CD14-positive monocyte (primary cell): Measurements from ENCODE around the gene BANK1. TPM values are rescaled to one million over a fixed set of nuclear protein-coding genes. Genes with fewer than 3 reads are reported as not detected.

ENCODE experiments used
- DNase-seq, 3 donors: peaks; one replicate each; pipeline ENCODE4 v3.0.0-alpha.2; 2011 to 2022
- H2AFZ ChIP-seq: 2 replicates; pipeline ENCODE4 v1.6.0; 2012; ENCODE audit warnings: mild to moderate bottlenecking, low read depth, low read length, inconsistent platforms; ENCODE audit not compliant: insufficient read depth, poor library complexity, severe bottlenecking
- H3K27ac ChIP-seq, 2 donors: 1 replicate in 1 of 2; 2 replicates in 1 of 2; pipeline ENCODE4 v1.5.1; 2012 to 2013; ENCODE audit warnings: low read length in 2 of 2, control low read depth in 1 of 2, inconsistent platforms in 1 of 2, low read depth in 1 of 2, mild to moderate bottlenecking in 1 of 2
- H3K27me3 ChIP-seq, 2 donors: one replicate each; pipeline versions ENCODE4 v1.6.0 to v1.6.1; 2011 to 2013; ENCODE audit warnings: low read length in 2 of 2; ENCODE audit not compliant: control insufficient read depth in 2 of 2, insufficient read depth in 2 of 2
- H3K36me3 ChIP-seq, 2 donors: replicated peaks in 1 of 2; 1 replicate in 1 of 2; 2 replicates in 1 of 2; pipeline versions ENCODE4 v1.5.1 to v1.6.1; 2012 to 2013; ENCODE audit warnings: low read length in 2 of 2, control low read depth in 1 of 2, inconsistent platforms in 1 of 2, mild to moderate bottlenecking in 1 of 2; ENCODE audit not compliant: insufficient read depth in 2 of 2, control insufficient read depth in 1 of 2
- H3K4me1 ChIP-seq, 2 donors: 1 replicate in 1 of 2; 2 replicates in 1 of 2; pipeline versions ENCODE4 v1.5.1 to v1.6.1; 2012 to 2013; ENCODE audit warnings: low read length in 2 of 2, control low read depth in 1 of 2, inconsistent platforms in 1 of 2, mild to moderate bottlenecking in 1 of 2, moderate library complexity in 1 of 2; ENCODE audit not compliant: insufficient read depth in 2 of 2, control insufficient read depth in 1 of 2
- H3K4me2 ChIP-seq: replicated peaks from 2 replicates; pipeline ENCODE3; 2012; ENCODE audit warnings: low read length, moderate library complexity, mild to moderate bottlenecking; ENCODE audit not compliant: poor library complexity, severe bottlenecking; ENCODE audit errors: extremely low read depth
- H3K4me3 ChIP-seq, 3 experiments: fragments of 200-600 bp in 1 of 3; sonication (generic) in 1 of 3; replicated peaks in 1 of 3; 1 replicate in 2 of 3; 2 replicates in 1 of 3; pipeline ENCODE4 v1.5.1; 2011 to 2013; ENCODE audit warnings: low read length in 3 of 3, mild to moderate bottlenecking in 3 of 3, control low read depth in 2 of 3, low read depth in 2 of 3, inconsistent platforms in 1 of 3, moderate library complexity in 1 of 3
- H3K79me2 ChIP-seq: 2 replicates; pipeline ENCODE4 v1.6.0; 2012; ENCODE audit warnings: mild to moderate bottlenecking, control low read depth, inconsistent platforms, low read length, moderate library complexity; ENCODE audit not compliant: insufficient read depth
- H3K9ac ChIP-seq: 2 replicates; pipeline ENCODE4 v1.6.0; 2017; ENCODE audit warnings: low read length, mild to moderate bottlenecking; ENCODE audit not compliant: insufficient read depth, poor library complexity, severe bottlenecking
- H3K9me3 ChIP-seq, 2 donors: replicated peaks in 1 of 2; 1 replicate in 1 of 2; 2 replicates in 1 of 2; pipeline versions ENCODE4 v1.5.1 to v1.6.1; 2012 to 2013; ENCODE audit warnings: low read length in 2 of 2, control low read depth in 1 of 2; ENCODE audit not compliant: control insufficient read depth in 1 of 2, insufficient read depth in 1 of 2
- H4K20me1 ChIP-seq: 2 replicates; pipeline ENCODE4 v1.6.0; 2012; ENCODE audit warnings: mild to moderate bottlenecking, low read length, control low read depth, moderate library complexity; ENCODE audit not compliant: insufficient read depth
- H3K27ac Mint-ChIP-seq, 7 donors: one replicate each; pipeline ENCODE4 v1.8.0; 2020; ENCODE audit warnings: mild to moderate bottlenecking in 7 of 7, mixed read lengths in 7 of 7, moderate library complexity in 6 of 7, inconsistent platforms in 2 of 7
- H3K27me3 Mint-ChIP-seq, 3 donors: one replicate each; pipeline ENCODE4 v1.8.0; 2021 to 2022; ENCODE audit warnings: low read depth in 3 of 3, mild to moderate bottlenecking in 3 of 3, mixed read lengths in 3 of 3, moderate library complexity in 3 of 3, inconsistent platforms in 1 of 3
- H3K36me3 Mint-ChIP-seq, 2 donors: one replicate each; pipeline ENCODE4 v1.8.0; 2020; ENCODE audit warnings: mixed read lengths in 2 of 2, inconsistent platforms in 1 of 2, mild to moderate bottlenecking in 1 of 2
- H3K4me1 Mint-ChIP-seq: one replicate; pipeline ENCODE4 v1.8.0; 2020; ENCODE audit warnings: mild to moderate bottlenecking, mixed read lengths
- H3K4me3 Mint-ChIP-seq, 2 donors: one replicate each; pipeline ENCODE4 v1.8.0; 2020; ENCODE audit warnings: mild to moderate bottlenecking in 2 of 2, mixed read lengths in 2 of 2, moderate library complexity in 1 of 2
- H3K9me3 Mint-ChIP-seq, 7 donors: one replicate each; pipeline ENCODE4 v1.8.0; 2020 to 2022; ENCODE audit warnings: mixed read lengths in 7 of 7, mild to moderate bottlenecking in 6 of 7, moderate library complexity in 6 of 7, inconsistent platforms in 2 of 7
- WGBS: methylation state at CpG from one replicate; pipeline ENCODE4 v1.1.5; 2013; ENCODE audit warnings: missing lambda C conversion rate; ENCODE audit not compliant: insufficient coverage; 5-methylcytosine and 5-hydroxymethylcytosine counted together
- intact Hi-C, 2 donors: fragments of 100-400 bp; cut with micrococcal nuclease; formaldehyde crosslinking; loops; one replicate each; pipeline versions ENCODE4 v1.15.0 to v1.15.1; 2023
- polyA plus RNA-seq, 3 donors: library from polyadenylated mRNA; depleted of rRNA in 1 of 3; unstranded in 2 of 3; stranded (reverse) in 1 of 3; fragments of 300-500 nt in 2 of 3; fragments of >200 nt in 1 of 3; fragmentation: Illumina TruSeq in 2 of 3; gene quantifications; 1 replicate in 2 of 3; 2 replicates in 1 of 3; pipeline ENCODE4 v1.2.3, GENCODE V29; 2012 to 2021
- TF ChIP-seq, protein P1 (sequence below): fragments of 200-600 bp; IDR thresholded peaks from one replicate; pipeline ENCODE4 v1.8.0; 2022; ENCODE audit warnings: antibody characterized with exemption, mild to moderate bottlenecking

The BANK1 gene
- polyA plus RNA-seq, 3 donors = 2.6 to 5.2 (median 2.9) TPM

GRCh38 chr4:102114118-102114630, 323.6 kb downstream of the BANK1 start:
- Histone ChIP-seq H3K4me2 (no peak overlapping the region), H3K79me2 (no peaks in the 10 kb centered on the region), H3K4me3 (no peak overlapping the region), H3K9ac (no peak overlapping the region), H3K36me3 (no peaks in the 10 kb centered on the region), H3K4me1 (no peaks in the 10 kb centered on the region), H4K20me1 (no peaks in the 10 kb centered on the region), H3K9me3 (no peaks in the 10 kb centered on the region), H3K27ac (no peak overlapping the region), H3K27me3 (no peaks in the 10 kb centered on the region), H2AFZ (no peak overlapping the region)
- no peak overlapping the region for H3K27ac Mint-ChIP-seq
- H3K9me3 Mint-ChIP-seq = peaks cover 0 to 9% (median 2%) of the 10 kb centered on the region in 7 donors
- TF ChIP-seq, protein P1, sequence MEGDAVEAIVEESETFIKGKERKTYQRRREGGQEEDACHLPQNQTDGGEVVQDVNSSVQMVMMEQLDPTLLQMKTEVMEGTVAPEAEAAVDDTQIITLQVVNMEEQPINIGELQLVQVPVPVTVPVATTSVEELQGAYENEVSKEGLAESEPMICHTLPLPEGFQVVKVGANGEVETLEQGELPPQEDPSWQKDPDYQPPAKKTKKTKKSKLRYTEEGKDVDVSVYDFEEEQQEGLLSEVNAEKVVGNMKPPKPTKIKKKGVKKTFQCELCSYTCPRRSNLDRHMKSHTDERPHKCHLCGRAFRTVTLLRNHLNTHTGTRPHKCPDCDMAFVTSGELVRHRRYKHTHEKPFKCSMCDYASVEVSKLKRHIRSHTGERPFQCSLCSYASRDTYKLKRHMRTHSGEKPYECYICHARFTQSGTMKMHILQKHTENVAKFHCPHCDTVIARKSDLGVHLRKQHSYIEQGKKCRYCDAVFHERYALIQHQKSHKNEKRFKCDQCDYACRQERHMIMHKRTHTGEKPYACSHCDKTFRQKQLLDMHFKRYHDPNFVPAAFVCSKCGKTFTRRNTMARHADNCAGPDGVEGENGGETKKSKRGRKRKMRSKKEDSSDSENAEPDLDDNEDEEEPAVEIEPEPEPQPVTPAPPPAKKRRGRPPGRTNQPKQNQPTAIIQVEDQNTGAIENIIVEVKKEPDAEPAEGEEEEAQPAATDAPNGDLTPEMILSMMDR = no peak
- H3K4me3 Mint-ChIP-seq = no peak overlapping the region
- no peaks in the 10 kb centered on the region for H3K36me3 Mint-ChIP-seq
- intact Hi-C loops = no loop called here
- no peaks in the 10 kb centered on the region for H3K4me1 Mint-ChIP-seq
- no peak for DNase-seq
- no CpG with 5 or more reads among the region's 3 CpGs for WGBS
- no peaks in the 10 kb centered on the region for H3K27me3 Mint-ChIP-seq

DNA sequence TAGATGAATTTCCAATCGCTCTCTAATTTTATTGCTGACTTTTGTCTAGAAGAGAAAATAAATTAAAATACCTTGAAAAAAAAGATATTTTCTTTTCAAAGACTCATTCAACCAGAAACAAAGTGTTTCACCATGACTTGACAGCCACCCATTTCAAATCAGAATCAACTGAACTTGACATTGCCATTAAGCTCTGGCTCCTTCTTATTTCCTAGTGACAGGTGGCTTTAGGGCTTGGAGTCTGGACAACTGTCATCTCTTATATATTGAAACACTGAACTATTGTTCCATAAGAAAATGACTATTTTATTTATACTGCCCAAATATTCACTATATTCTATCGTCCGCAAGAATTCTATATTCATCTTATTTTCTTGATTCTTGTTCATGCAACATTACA, 325.6 kb downstream of the BANK1 start:
- H3K4me1 ChIP-seq = no peaks in the 10 kb centered on the region
- Mint-ChIP-seq H3K4me1 (no peaks in the 10 kb centered on the region), H3K36me3 (no peaks in the 10 kb centered on the region), H3K27ac (no peak overlapping the region), H3K4me3 (no peak overlapping the region), H3K27me3 (no peaks in the 10 kb centered on the region), H3K9me3 (peaks cover 0 to 12% (median 8%) of the 10 kb centered on the region in 7 donors)
- H3K9me3 ChIP-seq = peaks cover 0 to 4% of the 10 kb centered on the region in 2 donors
- no peaks in the 10 kb centered on the region for H3K79me2 ChIP-seq
- TF ChIP-seq, protein P1 = no peak
- H3K9ac ChIP-seq = no peak overlapping the region
- H3K4me2 ChIP-seq = no peak overlapping the region
- intact Hi-C loops = no loop called here
- no peaks in the 10 kb centered on the region for H3K27me3 ChIP-seq
- no CpG with 5 or more reads among the region's 3 CpGs for WGBS
- H3K27ac ChIP-seq = no peak overlapping the region
- no peaks in the 10 kb centered on the region for H4K20me1 ChIP-seq
- no peak overlapping the region for H3K4me3 ChIP-seq
- no peak for DNase-seq
- no peaks in the 10 kb centered on the region for H3K36me3 ChIP-seq
- no peak overlapping the region for H2AFZ ChIP-seq
